Smooth muscle cell (in vitro differentiated cells): ENCODE measurements around the gene DCAF6. TPM values are rescaled to one million over a fixed set of nuclear protein-coding genes. Genes with fewer than 3 reads are reported as not detected.

Source experiments
- DNase-seq: peaks from one replicate; lab custom pipeline; 2025; ENCODE audit not compliant: unreplicated experiment; lab: John Stamatoyannopoulos, UW
- H2AFZ ChIP-seq: fragments of 200-600 bp; sonication (generic); 2 replicates; pipeline ENCODE4 v1.6.0; 2016; ENCODE audit warnings: antibody characterized with exemption, low read depth, mild to moderate bottlenecking
- H3F3A ChIP-seq: fragments of 200-600 bp; sonication (generic); 2 replicates; pipeline ENCODE4 v1.6.0; 2017; ENCODE audit warnings: antibody characterized with exemption, low read depth
- H3K27ac ChIP-seq: fragments of 200-600 bp; sonication (generic); 2 replicates; pipeline ENCODE4 v1.5.1; 2016; ENCODE audit warnings: low read depth, mild to moderate bottlenecking
- H3K27me3 ChIP-seq: fragments of 200-600 bp; sonication (generic); 2 replicates; pipeline ENCODE4 v1.6.1; 2016; ENCODE audit warnings: low read depth, mild to moderate bottlenecking
- H3K36me3 ChIP-seq: fragments of 200-600 bp; sonication (generic); 2 replicates; pipeline ENCODE4 v1.5.1; 2016; ENCODE audit warnings: low read depth
- H3K4me1 ChIP-seq: fragments of 200-600 bp; sonication (generic); 2 replicates; pipeline ENCODE4 v1.5.1; 2016; ENCODE audit warnings: low read depth
- H3K4me2 ChIP-seq: fragments of 200-600 bp; sonication (generic); 2 replicates; pipeline ENCODE4 v1.6.0; 2016; ENCODE audit warnings: mild to moderate bottlenecking
- H3K4me3 ChIP-seq: fragments of 200-600 bp; sonication (generic); 2 replicates; pipeline ENCODE4 v1.5.1; 2016; ENCODE audit warnings: mild to moderate bottlenecking
- H3K79me2 ChIP-seq: fragments of 200-600 bp; sonication (generic); 2 replicates; pipeline ENCODE4 v1.6.0; 2016; ENCODE audit warnings: low read depth, mild to moderate bottlenecking
- H3K9ac ChIP-seq: fragments of 200-600 bp; sonication (generic); 2 replicates; pipeline ENCODE4 v1.6.0; 2016; ENCODE audit warnings: low read depth
- H3K9me3 ChIP-seq: fragments of 200-600 bp; sonication (generic); replicated peaks from 2 replicates; pipeline ENCODE4 v1.5.1; 2016; ENCODE audit warnings: low read depth
- H4K20me1 ChIP-seq: fragments of 200-600 bp; sonication (generic); 2 replicates; pipeline ENCODE4 v1.6.0; 2016; ENCODE audit warnings: low read depth
- whole genome bisulfite sequencing: methylation state at CpG from one replicate; pipeline ENCODE4 v1.1.7; 2016; ENCODE audit warnings: low lambda C conversion rate; 5-methylcytosine and 5-hydroxymethylcytosine counted together
- polyA plus RNA-seq: library from polyadenylated mRNA; unstranded; fragments of >200 nt; fragmentation: Nextera tagmentation; extraction: Ambion mirVana; gene quantifications from 2 replicates; pipeline ENCODE4 v1.2.1, GENCODE V29; 2016
- total RNA-seq: library from RNA; depleted of rRNA; stranded (reverse); fragments of >200 nt; gene quantifications from 2 replicates; pipeline ENCODE4 v1.2.3, GENCODE V29; 2014
- TF ChIP-seq, protein P1 (sequence below): fragments of 200-600 bp; sonication (generic); IDR thresholded peaks from 2 replicates; pipeline ENCODE4 v1.5.1; 2017; ENCODE audit warnings: borderline replicate concordance, mild to moderate bottlenecking, antibody characterized with exemption; ENCODE audit not compliant: insufficient read depth, poor library complexity, severe bottlenecking

DCAF6 gene
- total and polyA plus RNA-seq, 2 experiments from 2014 or later: 27.4 to 34.9 TPM

DNA sequence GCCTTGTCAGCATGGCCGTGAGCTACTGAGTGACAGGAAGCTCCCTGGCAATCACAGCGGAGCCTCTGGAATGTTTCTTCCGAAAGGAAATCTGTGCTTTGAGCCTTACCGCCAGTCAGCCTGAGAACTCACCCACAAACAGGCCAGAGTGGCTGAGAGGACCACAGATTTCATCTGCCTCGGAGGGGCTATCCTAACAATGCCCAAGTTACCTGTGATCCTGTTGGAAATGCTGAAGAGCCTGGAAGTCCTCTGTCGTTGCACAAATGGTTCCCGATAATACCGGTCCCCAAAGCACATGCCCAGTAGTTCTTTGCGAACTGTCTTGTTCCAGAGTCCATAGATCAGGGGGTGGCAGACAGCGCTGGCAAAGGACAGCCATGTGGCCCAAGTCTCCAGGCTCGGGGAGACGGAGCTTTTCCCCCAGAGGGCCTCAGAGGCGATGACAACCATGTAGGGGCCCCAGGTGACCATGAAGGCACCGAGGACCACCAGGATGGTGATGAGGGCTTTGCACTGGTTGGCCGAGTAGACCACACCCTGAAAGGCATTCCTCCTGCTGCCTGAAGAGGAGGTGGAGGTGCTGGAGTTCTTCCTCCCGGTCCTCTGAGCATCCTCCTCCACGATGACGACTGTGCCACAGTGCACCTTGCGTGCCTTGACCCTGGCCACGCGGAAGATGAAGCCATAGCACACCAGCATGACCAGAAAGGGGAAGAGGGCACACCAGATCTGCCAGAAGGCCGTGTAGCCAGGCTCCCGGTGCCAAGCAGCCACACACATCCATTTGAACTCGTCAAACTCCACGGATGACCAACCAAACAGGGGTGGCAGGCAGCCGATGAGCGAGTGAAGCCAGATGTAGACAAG lies 160.0 kb downstream of the DCAF6 start:
- H3F3A ChIP-seq: no peaks in the 10 kb centered on the region
- H3K9me3 ChIP-seq: no peaks in the 10 kb centered on the region
- no peak overlapping the region for H3K27ac ChIP-seq
- no peaks in the 10 kb centered on the region for H3K36me3 ChIP-seq
- no peak overlapping the region for H3K9ac ChIP-seq
- DNase-seq: no peak
- TF ChIP-seq, protein P1, sequence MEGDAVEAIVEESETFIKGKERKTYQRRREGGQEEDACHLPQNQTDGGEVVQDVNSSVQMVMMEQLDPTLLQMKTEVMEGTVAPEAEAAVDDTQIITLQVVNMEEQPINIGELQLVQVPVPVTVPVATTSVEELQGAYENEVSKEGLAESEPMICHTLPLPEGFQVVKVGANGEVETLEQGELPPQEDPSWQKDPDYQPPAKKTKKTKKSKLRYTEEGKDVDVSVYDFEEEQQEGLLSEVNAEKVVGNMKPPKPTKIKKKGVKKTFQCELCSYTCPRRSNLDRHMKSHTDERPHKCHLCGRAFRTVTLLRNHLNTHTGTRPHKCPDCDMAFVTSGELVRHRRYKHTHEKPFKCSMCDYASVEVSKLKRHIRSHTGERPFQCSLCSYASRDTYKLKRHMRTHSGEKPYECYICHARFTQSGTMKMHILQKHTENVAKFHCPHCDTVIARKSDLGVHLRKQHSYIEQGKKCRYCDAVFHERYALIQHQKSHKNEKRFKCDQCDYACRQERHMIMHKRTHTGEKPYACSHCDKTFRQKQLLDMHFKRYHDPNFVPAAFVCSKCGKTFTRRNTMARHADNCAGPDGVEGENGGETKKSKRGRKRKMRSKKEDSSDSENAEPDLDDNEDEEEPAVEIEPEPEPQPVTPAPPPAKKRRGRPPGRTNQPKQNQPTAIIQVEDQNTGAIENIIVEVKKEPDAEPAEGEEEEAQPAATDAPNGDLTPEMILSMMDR: no peak
- H3K4me2 ChIP-seq: no peak overlapping the region
- no peak overlapping the region for H3K4me3 ChIP-seq
- no peak overlapping the region for H2AFZ ChIP-seq
- no peaks in the 10 kb centered on the region for H4K20me1 ChIP-seq
- H3K79me2 ChIP-seq: no peaks in the 10 kb centered on the region
- H3K27me3 ChIP-seq: no peaks in the 10 kb centered on the region
- H3K4me1 ChIP-seq: peaks cover 4% of the 10 kb centered on the region
- 97% methylated on average over 27 of the region's 27 CpGs for WGBS

DNA sequence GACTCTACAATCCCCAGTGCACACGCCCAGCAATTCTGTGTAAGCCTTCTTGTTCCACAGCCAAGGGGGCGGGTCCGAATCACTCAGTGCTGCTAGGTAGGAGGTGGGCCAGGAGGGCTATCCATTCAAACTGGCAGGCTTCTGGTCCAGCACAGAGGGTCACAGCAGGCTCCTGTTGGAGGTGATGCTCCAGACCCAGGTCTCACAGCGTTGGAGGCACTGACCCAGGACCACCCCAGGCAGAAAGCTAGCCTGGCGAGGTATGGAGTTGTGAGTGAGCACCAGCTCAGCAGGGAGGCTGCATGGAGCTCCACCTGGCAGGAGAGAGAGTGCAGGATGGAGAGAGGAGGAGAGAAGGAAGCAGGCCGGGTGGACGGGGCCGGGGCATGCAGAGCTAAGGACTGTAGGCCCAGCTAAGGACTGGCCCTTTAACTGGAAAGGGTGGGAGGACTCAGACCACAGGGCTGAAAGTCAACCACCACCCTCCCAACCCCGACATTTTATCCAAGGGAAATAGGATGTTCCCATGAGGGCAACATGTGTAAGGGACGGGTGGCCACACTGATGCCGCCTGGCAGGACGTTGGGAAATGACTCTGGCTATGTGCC lies 161.5 kb downstream of the DCAF6 start:
- Histone ChIP-seq H3K27me3 (no peaks in the 10 kb centered on the region), H3K27ac (no peak overlapping the region), H4K20me1 (no peaks in the 10 kb centered on the region), H3K4me2 (no peak overlapping the region), H3K9ac (no peak overlapping the region), H3F3A (no peaks in the 10 kb centered on the region), H3K36me3 (no peaks in the 10 kb centered on the region), H2AFZ (no peak overlapping the region), H3K4me1 (no peaks in the 10 kb centered on the region), H3K9me3 (no peaks in the 10 kb centered on the region), H3K79me2 (no peaks in the 10 kb centered on the region), H3K4me3 (no peak overlapping the region)
- DNase-seq: no peak
- WGBS: 89% methylated on average over 12 of the region's 12 CpGs
- TF ChIP-seq, protein P1: no peak

DNA sequence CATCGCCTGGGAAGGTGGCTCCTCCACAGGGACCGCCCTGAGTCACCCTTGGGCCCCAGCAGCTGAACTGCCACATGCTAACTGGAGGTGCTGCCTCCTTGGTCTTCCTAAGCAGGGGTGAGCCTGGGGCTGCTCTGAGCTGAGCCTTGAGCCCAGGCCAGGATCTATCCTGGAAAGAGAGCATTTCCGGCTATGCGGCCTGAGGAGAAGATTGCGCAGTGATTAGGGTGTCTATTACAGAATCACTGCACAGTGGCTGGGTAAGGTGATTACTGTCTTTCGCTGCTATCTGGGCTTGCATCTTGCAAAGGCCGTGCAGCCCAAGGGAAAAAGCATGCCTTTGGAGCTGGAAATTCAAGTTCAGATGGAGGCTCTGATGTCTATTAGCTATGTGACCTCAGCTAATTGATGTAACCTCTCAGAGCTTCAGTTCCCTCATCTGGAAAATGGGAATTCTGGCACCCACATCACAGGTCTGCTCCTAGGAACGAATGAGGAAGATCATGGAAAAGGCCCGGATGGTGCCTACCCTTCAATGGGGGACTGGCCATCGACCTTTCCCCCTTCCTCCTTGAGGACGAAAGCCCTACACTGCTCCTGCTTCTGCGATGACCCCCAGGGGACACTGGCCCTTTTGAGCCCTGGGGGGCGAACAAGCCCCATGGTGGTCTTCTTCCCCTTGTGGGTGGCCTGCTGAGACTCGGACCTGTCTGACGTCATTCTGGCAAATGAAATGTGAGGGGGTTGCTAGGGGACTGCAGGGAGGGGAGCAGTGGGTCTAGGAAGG lies 162.2 kb downstream of the DCAF6 start:
- TF ChIP-seq, protein P1: no peak

More for the DNA sequence above, 162.2 kb downstream of the DCAF6 start:
- 80% methylated on average over 15 of the region's 15 CpGs for WGBS
- H3F3A ChIP-seq: no peaks in the 10 kb centered on the region
- H4K20me1 ChIP-seq: no peaks in the 10 kb centered on the region
- H3K79me2 ChIP-seq: no peaks in the 10 kb centered on the region
- H3K36me3 ChIP-seq: no peaks in the 10 kb centered on the region
- no peaks in the 10 kb centered on the region for H3K27me3 ChIP-seq
- H2AFZ ChIP-seq: no peak overlapping the region
- no peaks in the 10 kb centered on the region for H3K4me1 ChIP-seq
- no peak overlapping the region for H3K4me2 ChIP-seq
- H3K4me3 ChIP-seq: no peak overlapping the region
- no peak overlapping the region for H3K27ac ChIP-seq
- no peak for DNase-seq
- no peaks in the 10 kb centered on the region for H3K9me3 ChIP-seq
- no peak overlapping the region for H3K9ac ChIP-seq
